Uterus (tissue), 4 donors: ENCODE results near the gene PLD6. TPM values are rescaled to one million over a fixed set of nuclear protein-coding genes. Genes with fewer than 3 reads are reported as not detected.

ENCODE experiments used
- DNase-seq, 2 donors: peaks; one replicate each; pipeline ENCODE4 v3.0.0-alpha.2; 2019 to 2020
- H3K27ac ChIP-seq, 2 donors: fragments of 200-600 bp; sonication (generic); 1 replicate in 1 of 2; 2 replicates in 1 of 2; pipeline ENCODE4 v1.5.1; 2016 to 2018
- H3K27me3 ChIP-seq, 2 donors: fragments of 200-600 bp; sonication (generic); one replicate each; pipeline ENCODE4 v1.5.1; 2018 to 2019; ENCODE audit warnings: control low read depth in 1 of 2
- H3K36me3 ChIP-seq, 2 donors: fragments of 200-600 bp; sonication (generic); one replicate each; pipeline ENCODE4 v1.5.1; 2019; ENCODE audit warnings: control low read depth in 1 of 2
- H3K4me1 ChIP-seq, 2 donors: fragments of 200-600 bp; sonication (generic); one replicate each; pipeline ENCODE4 v1.5.1; 2018 to 2019; ENCODE audit warnings: control low read depth in 1 of 2
- H3K4me3 ChIP-seq, 2 donors: fragments of 200-600 bp; sonication (generic); 1 replicate in 1 of 2; 2 replicates in 1 of 2; pipeline ENCODE4 v1.5.1; 2018 to 2019; ENCODE audit warnings: mild to moderate bottlenecking in 1 of 2
- H3K9me3 ChIP-seq, 2 donors: fragments of 200-600 bp; sonication (generic); one replicate each; pipeline ENCODE4 v1.5.1; 2019; ENCODE audit warnings: control low read depth in 1 of 2
- POLR2A ChIP-seq, 2 donors: fragments of 450-650 bp; IDR thresholded peaks; one replicate each; pipeline ENCODE4 v1.6.1; 2016; ENCODE audit warnings: antibody characterized with exemption in 2 of 2, mild to moderate bottlenecking in 1 of 2, moderate library complexity in 1 of 2
- intact Hi-C: fragments of 100-400 bp; cut with DNase I; formaldehyde crosslinking; loops from one replicate; pipeline ENCODE4 v1.15.1; 2023; ENCODE audit warnings: low total_unique reads
- total RNA-seq, 4 donors: library from RNA; depleted of rRNA in 3 of 4; stranded (reverse); fragments of >200 nt in 3 of 4; gene quantifications; one replicate each; pipeline versions ENCODE4 v1.1.0 to v1.2.4, GENCODE V29; 2014 to 2023
- TF ChIP-seq, protein P1 (sequence below), 4 experiments: fragments of 200-600 bp in 2 of 4; fragments of 450-650 bp in 2 of 4; sonication (generic) in 2 of 4; IDR thresholded peaks; one replicate each; pipeline ENCODE4 v1.5.1; 2016 to 2019; ENCODE audit warnings: antibody characterized with exemption in 4 of 4, mild to moderate bottlenecking in 2 of 4, moderate library complexity in 1 of 4
- donor health status: DM: yes; HTN: yes; CAD: no.

Gene PLD6
- total RNA-seq, 4 donors from 2014 or later: 0.77 to 8.1 (median 5.0) TPM

DNA sequence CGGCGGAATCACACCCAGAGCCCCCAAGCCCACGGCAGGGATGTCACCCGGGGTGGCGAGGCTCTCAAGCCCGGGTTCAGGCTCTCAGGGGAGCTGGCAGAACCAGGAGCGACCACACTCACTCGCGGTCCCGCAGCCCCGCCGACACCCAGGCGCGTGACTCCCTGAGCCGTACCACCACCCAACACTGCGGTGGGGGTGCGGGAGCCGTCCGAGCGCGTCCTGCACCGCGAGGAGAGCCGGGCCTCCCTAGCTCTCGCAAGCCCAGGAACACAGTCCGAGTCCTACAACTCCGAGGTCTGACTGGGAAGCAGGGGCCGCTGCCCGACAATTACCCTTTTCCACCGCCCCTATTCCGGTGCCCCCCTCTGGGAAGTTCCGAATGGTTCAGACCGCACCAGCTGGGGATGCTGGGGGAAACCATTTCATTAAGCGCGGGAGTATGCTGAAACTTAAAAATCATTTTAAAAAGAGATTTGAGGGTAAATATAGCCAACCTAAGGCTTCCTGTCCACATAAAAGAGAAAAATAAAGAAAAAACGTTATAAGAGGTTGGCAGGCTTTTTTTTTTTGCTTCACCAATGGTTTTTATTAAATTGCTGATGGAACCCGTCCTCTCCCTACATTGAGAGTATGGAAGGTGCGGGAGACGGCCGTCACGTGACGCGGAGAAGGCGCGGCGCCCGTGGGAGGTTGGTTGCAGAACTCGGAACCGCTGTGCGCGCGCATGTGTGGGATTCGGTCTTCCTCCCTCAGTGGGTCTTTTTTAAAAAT is 31.1 kb upstream of the PLD6 start, which contains the start of gene FLCN:
Gene FLCN (minus strand): TSS at position 143 of the 774 bp plus-strand sequence. CDS start 9,031 bp downstream, outside the sequence.
- intact Hi-C loops: no loop called here

DNA sequence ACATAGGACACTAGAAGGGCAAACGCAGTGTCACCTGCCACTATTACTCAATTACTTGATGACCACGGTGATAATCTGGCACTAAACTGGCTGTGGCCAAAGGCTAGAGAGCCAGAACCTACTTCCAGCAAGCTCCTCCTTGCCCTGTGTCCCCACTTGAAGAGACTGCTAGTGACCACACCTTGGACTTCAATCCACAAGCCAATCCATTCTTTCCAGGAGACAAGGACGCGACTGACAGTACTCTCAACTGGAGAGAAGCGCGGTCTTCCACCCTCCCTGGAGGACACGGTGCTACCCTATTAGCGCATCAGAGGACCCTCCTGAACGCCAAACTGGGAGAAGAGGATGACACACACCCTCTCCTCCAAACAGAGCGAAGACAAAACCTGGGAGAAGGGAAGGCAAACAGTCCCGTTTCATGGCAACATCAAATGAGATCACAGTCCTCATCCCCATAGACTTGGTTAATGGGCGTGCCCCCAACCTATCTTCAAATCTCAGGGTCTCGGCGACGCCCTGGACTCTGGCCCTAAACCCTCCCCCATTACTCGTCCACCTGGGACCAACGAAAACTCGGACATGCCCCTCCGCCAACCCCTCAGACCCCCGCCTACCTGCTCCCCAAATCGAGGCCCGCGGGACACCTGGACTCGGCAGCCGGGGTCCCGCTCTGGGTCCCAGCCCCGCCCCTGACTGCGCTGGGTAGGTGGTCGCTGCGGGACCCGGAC is 30.3 kb upstream of the PLD6 start:
- H3K27me3 ChIP-seq: no peaks in the 10 kb centered on the region
- no peaks in the 10 kb centered on the region for H3K9me3 ChIP-seq
- peak in 1 of 2 donors; percentile 32 for DNase-seq
- TF ChIP-seq, protein P1, sequence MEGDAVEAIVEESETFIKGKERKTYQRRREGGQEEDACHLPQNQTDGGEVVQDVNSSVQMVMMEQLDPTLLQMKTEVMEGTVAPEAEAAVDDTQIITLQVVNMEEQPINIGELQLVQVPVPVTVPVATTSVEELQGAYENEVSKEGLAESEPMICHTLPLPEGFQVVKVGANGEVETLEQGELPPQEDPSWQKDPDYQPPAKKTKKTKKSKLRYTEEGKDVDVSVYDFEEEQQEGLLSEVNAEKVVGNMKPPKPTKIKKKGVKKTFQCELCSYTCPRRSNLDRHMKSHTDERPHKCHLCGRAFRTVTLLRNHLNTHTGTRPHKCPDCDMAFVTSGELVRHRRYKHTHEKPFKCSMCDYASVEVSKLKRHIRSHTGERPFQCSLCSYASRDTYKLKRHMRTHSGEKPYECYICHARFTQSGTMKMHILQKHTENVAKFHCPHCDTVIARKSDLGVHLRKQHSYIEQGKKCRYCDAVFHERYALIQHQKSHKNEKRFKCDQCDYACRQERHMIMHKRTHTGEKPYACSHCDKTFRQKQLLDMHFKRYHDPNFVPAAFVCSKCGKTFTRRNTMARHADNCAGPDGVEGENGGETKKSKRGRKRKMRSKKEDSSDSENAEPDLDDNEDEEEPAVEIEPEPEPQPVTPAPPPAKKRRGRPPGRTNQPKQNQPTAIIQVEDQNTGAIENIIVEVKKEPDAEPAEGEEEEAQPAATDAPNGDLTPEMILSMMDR (IDR thresholded peaks at IDR 0.05): no peak
- TF ChIP-seq POLR2A (IDR thresholded peaks at IDR 0.05): no peak
- no peaks in the 10 kb centered on the region for H3K36me3 ChIP-seq
- peak overlapping the region; percentile 100 for H3K4me3 ChIP-seq
- intact Hi-C loops: no loop called here
- peak overlapping the region; percentile 96 to 97 for H3K27ac ChIP-seq
- H3K4me1 ChIP-seq: peaks cover 0 to 4% of the 10 kb centered on the region in 2 donors

More for the DNA sequence above, 31.1 kb upstream of the PLD6 start, which contains the start of gene FLCN:
- peak within 1 kb of the TSS; percentile 100 for H3K4me3 ChIP-seq
- no peaks in the 10 kb centered on the region for H3K9me3 ChIP-seq
- H3K36me3 ChIP-seq: no peaks in the 10 kb centered on the region
- peak within 1 kb of the TSS; percentile 96 to 97 for H3K27ac ChIP-seq
- peak; percentile 91 for DNase-seq
- TF ChIP-seq, protein P1 (IDR thresholded peaks at IDR 0.05): peak in 2 of 4 experiments; percentile 36 to 39
- peak; percentile 76 to 86 for TF ChIP-seq POLR2A (IDR thresholded peaks at IDR 0.05)
- H3K4me1 ChIP-seq: peaks cover 0 to 4% of the 10 kb centered on the region in 2 donors
- no peaks in the 10 kb centered on the region for H3K27me3 ChIP-seq

DNA sequence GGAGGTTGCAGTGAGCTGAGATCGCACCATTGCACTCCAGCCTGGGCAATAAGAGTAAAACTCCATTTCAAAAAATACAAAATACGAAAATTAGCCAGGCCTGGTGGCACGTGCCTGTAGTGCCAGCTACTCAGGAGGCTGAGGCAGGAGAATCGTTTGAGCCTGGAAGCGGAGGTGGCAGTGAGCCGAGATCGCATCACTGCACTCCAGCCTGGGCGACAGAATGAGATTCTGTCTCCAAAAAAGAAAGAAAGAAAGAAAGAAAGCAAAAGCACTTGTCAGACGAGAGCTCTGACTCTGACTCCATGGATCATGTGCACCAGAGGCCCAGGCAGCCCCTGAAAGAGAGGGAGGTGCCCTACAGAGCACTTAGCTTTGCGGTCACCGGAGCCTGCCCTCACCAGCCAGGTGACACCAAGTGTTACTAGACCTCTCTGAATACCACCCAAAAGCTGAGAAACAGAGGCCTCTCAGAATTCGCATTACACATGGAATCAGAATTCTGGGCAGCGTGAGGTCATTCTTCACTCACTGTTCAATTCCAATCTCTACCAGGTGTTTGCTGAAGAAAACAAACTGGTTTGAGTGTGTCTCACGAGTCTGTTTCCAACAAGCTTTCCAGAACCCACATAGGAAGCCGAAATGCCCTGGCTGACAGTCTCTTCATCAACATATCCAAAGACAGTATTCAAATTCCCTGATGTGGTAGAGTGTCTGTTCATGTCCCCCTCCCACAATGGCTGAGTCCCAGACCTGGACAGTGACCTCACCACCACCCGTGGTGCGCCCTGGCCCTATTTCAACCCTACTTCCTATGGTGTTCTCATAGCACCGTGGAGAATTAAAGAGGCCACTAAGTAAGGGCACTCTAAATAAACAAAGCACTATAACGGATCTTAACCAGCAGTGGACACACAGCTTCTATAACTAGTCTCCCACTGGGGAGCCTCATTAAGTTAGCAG is 29.4 kb upstream of the PLD6 start:
- no peaks in the 10 kb centered on the region for H3K9me3 ChIP-seq
- TF ChIP-seq POLR2A (IDR thresholded peaks at IDR 0.05): no peak
- TF ChIP-seq, protein P1 (IDR thresholded peaks at IDR 0.05): no peak
- DNase-seq: no peak
- peak overlapping the region; percentile 100 for H3K4me3 ChIP-seq
- no peaks in the 10 kb centered on the region for H3K27me3 ChIP-seq
- peaks cover 0 to 4% of the 10 kb centered on the region in 2 donors for H3K4me1 ChIP-seq
- intact Hi-C loops: no loop called here
- peak overlapping the region; percentile 96 to 97 for H3K27ac ChIP-seq
- H3K36me3 ChIP-seq: no peaks in the 10 kb centered on the region

DNA sequence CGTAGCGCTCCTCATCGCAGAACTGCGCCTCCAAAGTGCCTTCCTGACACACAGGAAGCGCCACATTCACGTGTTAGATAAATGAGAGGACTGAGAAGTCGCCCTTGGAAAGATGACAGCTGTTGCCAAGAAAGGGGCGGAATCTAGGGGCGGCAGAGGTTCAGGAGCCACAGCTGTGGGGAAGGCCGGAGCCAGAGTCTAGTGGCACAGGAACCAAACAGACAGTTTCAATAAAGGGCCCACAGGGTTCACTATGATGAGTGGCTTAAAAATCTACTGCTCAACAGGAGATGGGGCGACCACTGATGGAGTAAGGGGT is 26.1 kb upstream of the PLD6 start:
- intact Hi-C loops: no loop called here
- H3K9me3 ChIP-seq: no peaks in the 10 kb centered on the region

More for the DNA sequence above, 26.1 kb upstream of the PLD6 start:
- DNase-seq: no peak
- no peaks in the 10 kb centered on the region for H3K27me3 ChIP-seq
- peaks cover 0 to 4% of the 10 kb centered on the region in 2 donors for H3K4me1 ChIP-seq
- TF ChIP-seq POLR2A (IDR thresholded peaks at IDR 0.05): no peak
- TF ChIP-seq, protein P1 (IDR thresholded peaks at IDR 0.05): no peak
- no peak overlapping the region for H3K4me3 ChIP-seq
- H3K27ac ChIP-seq: no peak overlapping the region
- no peaks in the 10 kb centered on the region for H3K36me3 ChIP-seq
